Measurements from ENCODE around the gene RNF144A.

- TF ChIP-seq, protein P1, sequence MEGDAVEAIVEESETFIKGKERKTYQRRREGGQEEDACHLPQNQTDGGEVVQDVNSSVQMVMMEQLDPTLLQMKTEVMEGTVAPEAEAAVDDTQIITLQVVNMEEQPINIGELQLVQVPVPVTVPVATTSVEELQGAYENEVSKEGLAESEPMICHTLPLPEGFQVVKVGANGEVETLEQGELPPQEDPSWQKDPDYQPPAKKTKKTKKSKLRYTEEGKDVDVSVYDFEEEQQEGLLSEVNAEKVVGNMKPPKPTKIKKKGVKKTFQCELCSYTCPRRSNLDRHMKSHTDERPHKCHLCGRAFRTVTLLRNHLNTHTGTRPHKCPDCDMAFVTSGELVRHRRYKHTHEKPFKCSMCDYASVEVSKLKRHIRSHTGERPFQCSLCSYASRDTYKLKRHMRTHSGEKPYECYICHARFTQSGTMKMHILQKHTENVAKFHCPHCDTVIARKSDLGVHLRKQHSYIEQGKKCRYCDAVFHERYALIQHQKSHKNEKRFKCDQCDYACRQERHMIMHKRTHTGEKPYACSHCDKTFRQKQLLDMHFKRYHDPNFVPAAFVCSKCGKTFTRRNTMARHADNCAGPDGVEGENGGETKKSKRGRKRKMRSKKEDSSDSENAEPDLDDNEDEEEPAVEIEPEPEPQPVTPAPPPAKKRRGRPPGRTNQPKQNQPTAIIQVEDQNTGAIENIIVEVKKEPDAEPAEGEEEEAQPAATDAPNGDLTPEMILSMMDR (IDR thresholded peaks at IDR 0.05; ENCODE audit: poor library complexity): no peak
- TF ChIP-seq EZH2 (IDR thresholded peaks at IDR 0.05; ENCODE audit: borderline replicate concordance): no peak
- no peak for TF ChIP-seq EZH2phosphoT487 (IDR thresholded peaks at IDR 0.05; ENCODE audit: low read depth, severe bottlenecking, unreplicated experiment)
These were observed 123.3 kb downstream of the RNF144A start for GRCh38 chr2:7040547-7040946.
